H1 (cell line): ENCODE measurements around the gene SMIM41.

Source experiments
- CBX8 ChIP-seq: fragments of 300-800, 300-1000 bp; sonication (generic); IDR thresholded peaks from 2 replicates; pipeline ENCODE4 v1.7.1; 2016; ENCODE audit warnings: low read depth, low read length, borderline replicate concordance
- EGR1 ChIP-seq: IDR thresholded peaks from 2 replicates; pipeline ENCODE4 v1.6.1; 2011; ENCODE audit warnings: low read depth, low read length, borderline replicate concordance
- EP300 ChIP-seq, 2 experiments: IDR thresholded peaks; 1 replicate in 1 of 2; 2 replicates in 1 of 2; pipeline ENCODE4 v1.6.1; 2011 to 2012; ENCODE audit warnings: low read depth in 2 of 2, low read length in 2 of 2, mild to moderate bottlenecking in 2 of 2, borderline replicate concordance in 1 of 2, inconsistent platforms in 1 of 2, moderate library complexity in 1 of 2
- GABPA ChIP-seq: IDR thresholded peaks from 2 replicates; pipeline ENCODE4 v1.6.1; 2011; ENCODE audit warnings: mild to moderate bottlenecking, low read length, moderate library complexity, borderline replicate concordance; ENCODE audit not compliant: insufficient read depth
- JUN ChIP-seq: IDR thresholded peaks from 2 replicates; pipeline ENCODE4 v1.6.1; 2011; ENCODE audit warnings: low read depth, mild to moderate bottlenecking, improper control_type of control experiment, low read length
- POLR2A ChIP-seq, 2 experiments: IDR thresholded peaks; 1 replicate in 1 of 2; 2 replicates in 1 of 2; pipeline ENCODE4 v1.6.1; 2011; ENCODE audit warnings: low read depth in 2 of 2, low read length in 2 of 2, mild to moderate bottlenecking in 2 of 2; ENCODE audit errors: control extremely low read depth in 1 of 2
- POLR2AphosphoS5 ChIP-seq: IDR thresholded peaks from 2 replicates; pipeline ENCODE4 v1.6.1; 2011; ENCODE audit warnings: low read depth, low read length
- RFX5 ChIP-seq: IDR thresholded peaks from 2 replicates; pipeline ENCODE4 v1.6.1; 2011; ENCODE audit warnings: low read depth, low read length, improper control_type of control experiment, borderline replicate concordance
- RXRA ChIP-seq: IDR thresholded peaks from 2 replicates; pipeline ENCODE4 v1.6.1; 2011; ENCODE audit warnings: low read depth, mild to moderate bottlenecking, low read length, moderate library complexity; ENCODE audit not compliant: insufficient read depth
- SP1 ChIP-seq: IDR thresholded peaks from 2 replicates; pipeline ENCODE4 v1.6.1; 2011; ENCODE audit warnings: low read depth, low read length
- SRF ChIP-seq: IDR thresholded peaks from 2 replicates; pipeline ENCODE4 v1.6.1; 2011; ENCODE audit warnings: mild to moderate bottlenecking, low read depth, low read length, moderate library complexity
- TF ChIP-seq, protein P1 (sequence below), 3 experiments: IDR thresholded peaks; 1 replicate in 2 of 3; 2 replicates in 1 of 3; pipeline versions ENCODE4 v1.5.1 to v1.6.1; 2011; ENCODE audit warnings: low read length in 3 of 3, mild to moderate bottlenecking in 3 of 3, inconsistent platforms in 2 of 3, low read depth in 1 of 3, moderate library complexity in 1 of 3; ENCODE audit not compliant: insufficient read depth in 1 of 3; ENCODE audit errors: control extremely low read depth in 1 of 3
- TF ChIP-seq, protein P2 (sequence below): IDR thresholded peaks from 2 replicates; pipeline ENCODE4 v1.6.1; 2011; ENCODE audit warnings: low read length, improper control_type of control experiment

- TF ChIP-seq RXRA (no peak), POLR2AphosphoS5 (no peak), POLR2A (IDR thresholded peaks at IDR 0.05; ENCODE audit: control extremely low read depth in 1 of 2, low read depth in 2 of 2, low read length in 2 of 2) (no peak), EGR1 (no peak), SP1 (no peak), RFX5 (no peak), GABPA (no peak), EP300 (IDR thresholded peaks at IDR 0.05; ENCODE audit: borderline replicate concordance in 1 of 2, low read depth in 2 of 2, low read length in 2 of 2) (no peak), CBX8 (no peak), JUN (no peak), SRF (no peak)
- TF ChIP-seq, protein P1, sequence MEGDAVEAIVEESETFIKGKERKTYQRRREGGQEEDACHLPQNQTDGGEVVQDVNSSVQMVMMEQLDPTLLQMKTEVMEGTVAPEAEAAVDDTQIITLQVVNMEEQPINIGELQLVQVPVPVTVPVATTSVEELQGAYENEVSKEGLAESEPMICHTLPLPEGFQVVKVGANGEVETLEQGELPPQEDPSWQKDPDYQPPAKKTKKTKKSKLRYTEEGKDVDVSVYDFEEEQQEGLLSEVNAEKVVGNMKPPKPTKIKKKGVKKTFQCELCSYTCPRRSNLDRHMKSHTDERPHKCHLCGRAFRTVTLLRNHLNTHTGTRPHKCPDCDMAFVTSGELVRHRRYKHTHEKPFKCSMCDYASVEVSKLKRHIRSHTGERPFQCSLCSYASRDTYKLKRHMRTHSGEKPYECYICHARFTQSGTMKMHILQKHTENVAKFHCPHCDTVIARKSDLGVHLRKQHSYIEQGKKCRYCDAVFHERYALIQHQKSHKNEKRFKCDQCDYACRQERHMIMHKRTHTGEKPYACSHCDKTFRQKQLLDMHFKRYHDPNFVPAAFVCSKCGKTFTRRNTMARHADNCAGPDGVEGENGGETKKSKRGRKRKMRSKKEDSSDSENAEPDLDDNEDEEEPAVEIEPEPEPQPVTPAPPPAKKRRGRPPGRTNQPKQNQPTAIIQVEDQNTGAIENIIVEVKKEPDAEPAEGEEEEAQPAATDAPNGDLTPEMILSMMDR (IDR thresholded peaks at IDR 0.05; ENCODE audit: control extremely low read depth in 1 of 3, insufficient read depth in 1 of 3, low read depth in 1 of 3, low read length in 3 of 3), result no peak
- TF ChIP-seq, protein P2, sequence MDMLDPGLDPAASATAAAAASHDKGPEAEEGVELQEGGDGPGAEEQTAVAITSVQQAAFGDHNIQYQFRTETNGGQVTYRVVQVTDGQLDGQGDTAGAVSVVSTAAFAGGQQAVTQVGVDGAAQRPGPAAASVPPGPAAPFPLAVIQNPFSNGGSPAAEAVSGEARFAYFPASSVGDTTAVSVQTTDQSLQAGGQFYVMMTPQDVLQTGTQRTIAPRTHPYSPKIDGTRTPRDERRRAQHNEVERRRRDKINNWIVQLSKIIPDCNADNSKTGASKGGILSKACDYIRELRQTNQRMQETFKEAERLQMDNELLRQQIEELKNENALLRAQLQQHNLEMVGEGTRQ, result no peak
These were observed 2.6 kb downstream of the SMIM41 start for GRCh38 chr12:52082026-52082668.
